ENCODE results near the gene RSBN1. TPM values are rescaled to one million over a fixed set of nuclear protein-coding genes. Genes with fewer than 3 reads are reported as not detected.
"Not testable (repeated sequence)": the region's sequence is repeated elsewhere in the genome, so short reads cannot be mapped to it uniquely, and the experiment has no call there.

The RSBN1 gene
- total RNA-seq, 1 experiment from 2014 or later: 9.9 TPM

GRCh38 chr1:113855630-113856400 is 43.5 kb upstream of the RSBN1 start:
- no peak for DNase-seq
- H3K4me3 Mint-ChIP-seq (ENCODE audit: low read depth, unreplicated experiment): no peak overlapping the region
- intact Hi-C loops (cut with micrococcal nuclease; ENCODE audit: unreplicated experiment): no loop called here
- no peaks in the 10 kb centered on the region for H3K27me3 Mint-ChIP-seq (ENCODE audit: unreplicated experiment)
- no peak for TF ChIP-seq CTCF (IDR thresholded peaks at IDR 0.05; ENCODE audit: unreplicated experiment)
- CTCF ChIA-PET: interaction anchor here (0.5 kb wide), 1 partner anchor 19 kb away, joined by 3 read pairs; no protein-coding TSS in a partner anchor
- H3K9me3 Mint-ChIP-seq (ENCODE audit: low read depth, unreplicated experiment): no peaks in the 10 kb centered on the region
- H3K36me3 Mint-ChIP-seq (ENCODE audit: insufficient read depth, unreplicated experiment): no peaks in the 10 kb centered on the region
- no TSS peak for BruUV-seq (replicated peaks)
- H3K4me1 Mint-ChIP-seq (ENCODE audit: low read depth, unreplicated experiment): peaks cover 2% of the 10 kb centered on the region
- no peak overlapping the region for H3K27ac Mint-ChIP-seq (ENCODE audit: unreplicated experiment)

GRCh38 chr1:113854234-113854633 is 42.0 kb upstream of the RSBN1 start:
- Mint-ChIP-seq H3K27me3 (ENCODE audit: unreplicated experiment) (no peaks in the 10 kb centered on the region), H3K4me3 (ENCODE audit: low read depth, unreplicated experiment) (no peak overlapping the region), H3K9me3 (ENCODE audit: low read depth, unreplicated experiment) (no peaks in the 10 kb centered on the region), H3K4me1 (ENCODE audit: low read depth, unreplicated experiment) (no peaks in the 10 kb centered on the region), H3K27ac (ENCODE audit: unreplicated experiment) (no peak overlapping the region), H3K36me3 (ENCODE audit: insufficient read depth, unreplicated experiment) (no peaks in the 10 kb centered on the region)
- intact Hi-C loops (cut with micrococcal nuclease; ENCODE audit: unreplicated experiment): no loop called here
- DNase-seq: no peak
- CTCF ChIA-PET: no interaction called here
- no peak for TF ChIP-seq CTCF (IDR thresholded peaks at IDR 0.05; ENCODE audit: unreplicated experiment)
- no TSS peak for BruUV-seq (replicated peaks)

- intact Hi-C loops (cut with micrococcal nuclease; ENCODE audit: unreplicated experiment); H3K36me3 Mint-ChIP-seq (ENCODE audit: insufficient read depth, unreplicated experiment); H3K27me3 Mint-ChIP-seq (ENCODE audit: unreplicated experiment); H3K4me1 Mint-ChIP-seq (ENCODE audit: low read depth, unreplicated experiment); H3K27ac Mint-ChIP-seq (ENCODE audit: unreplicated experiment); H3K9me3 Mint-ChIP-seq (ENCODE audit: low read depth, unreplicated experiment); CTCF ChIA-PET; DNase-seq; BruUV-seq (replicated peaks); H3K4me3 Mint-ChIP-seq (ENCODE audit: low read depth, unreplicated experiment): not testable (repeated sequence)
These were observed 40.4 kb upstream of the RSBN1 start for GRCh38 chr1:113852694-113853093.

- peaks cover 3% of the 10 kb centered on the region for H3K9me3 Mint-ChIP-seq (ENCODE audit: low read depth, unreplicated experiment)
- CTCF ChIA-PET: interaction anchor here (0.9 kb wide), 1 partner anchor 29 kb away, joined by 3 read pairs; no protein-coding TSS in a partner anchor
These were observed 38.0 kb upstream of the RSBN1 start for GRCh38 chr1:113850127-113850796.

More at GRCh38 chr1:113850127-113850796, 38.0 kb upstream of the RSBN1 start:
- Mint-ChIP-seq H3K27me3 (ENCODE audit: unreplicated experiment) (no peaks in the 10 kb centered on the region), H3K4me1 (ENCODE audit: low read depth, unreplicated experiment) (no peaks in the 10 kb centered on the region), H3K27ac (ENCODE audit: unreplicated experiment) (no peak overlapping the region), H3K4me3 (ENCODE audit: low read depth, unreplicated experiment) (no peak overlapping the region), H3K36me3 (ENCODE audit: insufficient read depth, unreplicated experiment) (no peaks in the 10 kb centered on the region)
- intact Hi-C loops (cut with micrococcal nuclease; ENCODE audit: unreplicated experiment): no loop called here
- DNase-seq: no peak
- no TSS peak for BruUV-seq (replicated peaks)
- TF ChIP-seq CTCF (IDR thresholded peaks at IDR 0.05; ENCODE audit: unreplicated experiment): no peak
